Esophagus squamous epithelium (tissue), 4 donors: ENCODE measurements around the gene MBNL1.

Source experiments
- POLR2A ChIP-seq, 4 donors: fragments of 450-650 bp; IDR thresholded peaks; one replicate each; pipeline ENCODE4 v1.6.1; 2017; ENCODE audit warnings: antibody characterized with exemption in 4 of 4, mild to moderate bottlenecking in 4 of 4, moderate library complexity in 3 of 4
- TF ChIP-seq, protein P1 (sequence below), 6 experiments: fragments of 450-650 bp in 4 of 6; fragments of 200-600 bp in 2 of 6; sonication (generic) in 2 of 6; IDR thresholded peaks; one replicate each; pipeline ENCODE4 v1.5.1; 2016 to 2019; ENCODE audit warnings: antibody characterized with exemption in 6 of 6, mild to moderate bottlenecking in 4 of 6, moderate library complexity in 4 of 6

DNA sequence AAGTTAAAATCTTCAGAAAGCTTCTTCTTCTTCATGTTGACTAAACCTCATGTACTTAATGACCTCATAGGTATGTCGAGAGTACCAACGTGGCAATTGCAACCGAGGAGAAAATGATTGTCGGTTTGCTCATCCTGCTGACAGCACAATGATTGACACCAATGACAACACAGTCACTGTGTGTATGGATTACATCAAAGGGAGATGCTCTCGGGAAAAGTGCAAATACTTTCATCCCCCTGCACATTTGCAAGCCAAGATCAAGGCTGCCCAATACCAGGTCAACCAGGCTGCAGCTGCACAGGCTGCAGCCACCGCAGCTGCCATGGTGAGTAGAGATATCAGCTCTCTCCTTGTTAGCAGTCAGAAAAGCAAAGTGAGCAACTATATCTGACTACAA lies 176.5 kb downstream of the MBNL1 start:
- no peak for TF ChIP-seq POLR2A (IDR thresholded peaks at IDR 0.05)
- TF ChIP-seq, protein P1, sequence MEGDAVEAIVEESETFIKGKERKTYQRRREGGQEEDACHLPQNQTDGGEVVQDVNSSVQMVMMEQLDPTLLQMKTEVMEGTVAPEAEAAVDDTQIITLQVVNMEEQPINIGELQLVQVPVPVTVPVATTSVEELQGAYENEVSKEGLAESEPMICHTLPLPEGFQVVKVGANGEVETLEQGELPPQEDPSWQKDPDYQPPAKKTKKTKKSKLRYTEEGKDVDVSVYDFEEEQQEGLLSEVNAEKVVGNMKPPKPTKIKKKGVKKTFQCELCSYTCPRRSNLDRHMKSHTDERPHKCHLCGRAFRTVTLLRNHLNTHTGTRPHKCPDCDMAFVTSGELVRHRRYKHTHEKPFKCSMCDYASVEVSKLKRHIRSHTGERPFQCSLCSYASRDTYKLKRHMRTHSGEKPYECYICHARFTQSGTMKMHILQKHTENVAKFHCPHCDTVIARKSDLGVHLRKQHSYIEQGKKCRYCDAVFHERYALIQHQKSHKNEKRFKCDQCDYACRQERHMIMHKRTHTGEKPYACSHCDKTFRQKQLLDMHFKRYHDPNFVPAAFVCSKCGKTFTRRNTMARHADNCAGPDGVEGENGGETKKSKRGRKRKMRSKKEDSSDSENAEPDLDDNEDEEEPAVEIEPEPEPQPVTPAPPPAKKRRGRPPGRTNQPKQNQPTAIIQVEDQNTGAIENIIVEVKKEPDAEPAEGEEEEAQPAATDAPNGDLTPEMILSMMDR (IDR thresholded peaks at IDR 0.05), result no peak
